ENCODE results near the gene LHX6.
A peak's percentile ranks its signal among the peaks of the same experiment; 100 is the strongest.

LHX6 gene

DNA sequence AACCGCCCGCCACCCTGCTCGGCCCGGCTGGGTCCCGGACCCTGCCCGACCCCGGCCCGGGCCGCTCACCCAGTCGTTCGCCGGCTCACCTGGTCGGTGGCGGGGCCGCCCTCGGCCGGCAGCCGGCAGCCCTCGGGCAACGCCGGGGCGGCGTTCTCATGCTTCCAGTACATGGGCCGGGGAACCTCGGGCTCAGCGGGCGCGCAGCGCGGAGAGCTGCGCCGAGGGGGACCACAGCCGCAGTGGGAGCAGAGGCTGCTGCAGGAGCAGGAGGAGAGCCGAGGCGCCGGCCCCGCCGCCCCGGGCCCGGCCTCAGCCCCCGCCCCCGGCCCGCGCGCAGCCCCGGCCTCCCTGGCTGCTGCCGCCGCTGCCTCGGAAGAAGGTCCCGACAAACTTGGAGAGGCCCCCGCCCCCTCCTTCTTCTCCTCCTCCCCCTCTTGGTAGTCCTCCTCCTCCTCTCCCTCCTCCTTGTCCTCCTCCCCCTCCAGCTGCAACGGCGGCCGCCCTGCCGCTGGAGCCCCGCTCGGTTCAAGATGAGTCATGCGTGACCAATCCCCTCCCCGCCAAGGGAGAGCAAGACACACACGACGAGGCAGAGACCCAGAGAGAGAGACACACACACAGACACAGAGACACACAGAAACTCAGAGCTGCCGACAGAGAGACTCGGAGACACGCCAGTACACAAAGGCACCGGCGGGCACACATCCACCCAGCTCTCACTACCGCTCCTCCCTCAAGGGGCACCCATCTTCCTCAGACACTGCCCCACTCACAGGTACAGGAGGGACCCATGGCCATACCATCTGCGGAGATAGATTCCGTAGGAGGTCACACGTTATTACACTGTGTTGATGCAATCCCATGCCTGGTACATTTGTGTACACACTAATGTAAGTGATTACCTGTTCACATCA lies at the start of gene LHX6:
Gene LHX6 (minus strand): TSS at position 390 of the 917 bp plus-strand sequence. CDS start 217 bp downstream, at position 173.
- DNase-seq: no peak

GRCh38 chr9:122277285-122277897 lies 48.6 kb upstream of the LHX6 start:
- no peak for DNase-seq

GRCh38 chr9:122276096-122276495 lies 47.3 kb upstream of the LHX6 start:
- no peak for DNase-seq

GRCh38 chr9:122274055-122274454 lies 45.3 kb upstream of the LHX6 start:
- DNase-seq: no peak

DNA sequence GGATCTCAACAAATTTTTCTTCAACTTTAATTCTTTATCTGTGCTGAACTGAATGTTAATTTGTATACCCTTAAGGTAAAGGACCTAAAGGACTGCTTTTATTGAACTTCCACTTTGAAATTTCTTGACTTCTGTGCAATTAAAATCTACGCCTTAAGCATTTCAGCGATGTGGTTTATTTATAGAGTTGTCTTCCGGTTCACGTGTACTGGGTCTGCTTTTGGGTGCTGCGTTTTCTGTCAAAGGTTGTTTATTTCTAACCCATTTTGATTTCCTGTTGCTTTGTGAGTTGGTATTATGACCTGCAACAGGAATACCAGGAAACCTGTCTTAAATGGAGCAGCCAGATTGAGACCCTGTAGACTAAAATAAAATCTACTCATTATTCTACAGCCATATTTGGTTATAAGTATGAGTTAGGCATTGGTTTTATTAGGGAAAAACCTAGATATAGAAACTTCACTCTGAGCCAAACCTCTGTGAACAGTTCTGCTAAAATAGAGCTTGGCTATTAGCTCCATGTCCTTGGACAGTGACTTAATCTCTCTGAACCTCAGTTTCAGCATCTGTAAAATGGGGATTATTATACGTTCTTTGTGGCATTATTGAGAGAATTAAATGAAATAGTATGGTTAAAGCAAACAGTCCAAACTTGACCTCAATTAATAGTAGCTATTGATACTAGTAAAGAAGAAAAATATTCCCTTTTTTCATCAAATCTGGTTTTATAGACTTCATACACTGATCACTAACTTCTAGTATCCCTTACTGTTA lies 39.5 kb upstream of the LHX6 start:
- no peak for DNase-seq

DNA sequence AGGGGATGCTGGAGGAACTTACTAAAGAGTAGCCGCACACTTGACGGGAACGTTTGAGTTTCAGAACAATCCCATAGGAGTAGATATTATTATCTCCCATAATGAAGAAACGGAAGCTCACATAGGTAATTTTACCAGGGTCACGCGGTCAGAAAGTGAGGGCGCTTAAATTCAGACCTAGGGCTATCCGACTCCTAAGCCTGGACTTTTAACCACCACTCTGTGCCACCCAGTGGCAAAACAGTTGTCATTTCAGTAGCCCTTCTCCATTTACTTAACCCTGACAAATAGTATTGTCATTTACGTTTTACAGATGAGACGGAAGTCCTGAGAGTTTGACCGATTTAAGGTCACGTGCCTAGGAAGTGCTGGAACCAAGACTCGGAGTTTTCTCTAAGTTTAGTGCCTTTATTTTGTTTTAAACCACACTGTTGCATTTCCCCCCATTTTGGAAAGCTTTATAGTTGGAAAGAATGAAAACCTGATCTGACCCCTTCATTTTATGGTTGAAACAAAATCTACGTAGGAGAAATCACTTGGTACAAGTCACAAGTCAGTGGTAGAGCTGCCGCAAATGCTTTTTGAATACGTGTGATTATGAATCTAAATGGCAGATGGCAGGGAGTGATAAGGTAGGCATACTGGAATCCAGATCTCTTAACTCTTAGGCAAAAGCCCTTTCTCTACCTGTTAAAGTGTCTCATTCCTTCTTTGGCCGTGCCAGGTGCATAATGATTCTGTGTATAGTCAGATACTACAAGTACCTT lies 36.6 kb upstream of the LHX6 start:
- DNase-seq: no peak

GRCh38 chr9:122264360-122265148 lies 35.8 kb upstream of the LHX6 start, which contains the start of the genes MRRF and RBM18:
Gene MRRF, plus strand, starts transcription at chr9:122264882. Its CDS starts 6,010 bp downstream, at chr9:122270892.
Gene RBM18, minus strand, starts transcription at chr9:122264840. Its CDS starts 3,348 bp downstream, at chr9:122261492.
- peak; percentile 80 for DNase-seq

DNA sequence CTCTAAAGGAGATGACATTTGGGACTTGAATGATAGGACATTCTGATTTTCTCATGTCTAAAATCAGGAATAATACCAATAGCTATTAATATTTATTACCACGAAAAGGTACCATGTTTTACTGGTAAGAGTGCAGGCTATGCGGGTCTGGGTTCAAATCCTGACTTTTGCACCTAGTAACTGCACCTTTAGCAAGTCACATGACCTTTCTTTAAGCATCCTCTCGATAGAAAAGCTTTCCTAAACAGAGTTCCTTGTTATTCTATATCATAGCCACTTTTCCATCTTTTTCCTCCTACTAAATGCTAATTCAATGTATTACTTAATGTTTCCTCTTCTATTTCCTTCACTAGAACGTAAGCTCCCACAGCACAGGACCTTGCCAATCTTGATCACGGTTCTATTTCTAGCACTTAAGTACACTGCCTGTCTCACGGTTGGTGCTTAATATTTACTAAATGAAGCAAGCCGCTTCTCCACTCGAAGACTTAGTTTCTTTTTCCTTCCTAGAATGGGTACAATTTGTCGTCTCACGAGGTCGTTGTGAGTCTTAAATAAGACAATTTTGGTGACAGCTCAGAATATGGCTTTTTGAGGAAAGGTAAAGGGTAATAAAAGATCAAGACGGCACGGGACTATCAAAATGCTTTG lies 35.1 kb upstream of the LHX6 start:
- DNase-seq: no peak

DNA sequence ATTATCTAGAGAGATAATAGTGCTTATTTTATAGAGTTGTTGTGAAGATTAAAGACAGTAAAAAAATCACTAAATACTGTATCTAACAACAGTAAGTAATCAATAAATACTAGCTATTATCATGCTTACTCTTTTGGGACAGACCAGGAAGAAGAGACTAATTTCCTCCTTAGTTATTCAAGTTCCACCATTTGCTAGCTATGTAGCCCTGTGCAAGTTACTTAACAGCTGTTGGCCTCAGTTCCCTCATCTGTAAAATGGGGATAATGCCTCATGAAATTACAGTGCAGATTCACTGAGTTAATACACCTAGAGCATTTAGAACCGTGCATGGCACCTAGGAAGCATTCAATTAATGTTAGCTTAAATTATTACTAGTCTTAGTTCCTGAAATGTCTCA lies 33.3 kb upstream of the LHX6 start:
- DNase-seq: no peak

- peak; percentile 26 for DNase-seq
Observed at GRCh38 chr9:122261469-122261881, 32.7 kb upstream of the LHX6 start.

- DNase-seq: no peak
Observed at GRCh38 chr9:122258886-122259415, 30.2 kb upstream of the LHX6 start.

DNA sequence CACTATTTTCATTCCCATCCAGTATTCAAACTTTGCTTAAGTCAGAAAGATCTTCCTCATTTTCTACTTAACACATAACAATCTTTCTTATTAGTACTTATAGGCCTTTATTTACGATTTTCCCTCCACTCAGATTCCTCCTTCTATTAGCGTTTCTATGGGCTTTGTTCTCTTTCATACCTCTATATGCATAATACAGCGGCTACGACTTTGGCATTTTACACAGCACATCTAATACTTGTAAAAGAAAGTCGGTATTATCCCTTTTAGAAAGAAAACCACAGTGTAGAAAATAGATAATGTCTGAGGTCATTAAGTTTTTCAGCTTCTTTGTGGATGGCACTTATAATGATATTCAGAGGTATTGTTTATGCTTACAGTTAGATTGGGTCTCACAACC lies 27.4 kb upstream of the LHX6 start:
- no peak for DNase-seq

DNA sequence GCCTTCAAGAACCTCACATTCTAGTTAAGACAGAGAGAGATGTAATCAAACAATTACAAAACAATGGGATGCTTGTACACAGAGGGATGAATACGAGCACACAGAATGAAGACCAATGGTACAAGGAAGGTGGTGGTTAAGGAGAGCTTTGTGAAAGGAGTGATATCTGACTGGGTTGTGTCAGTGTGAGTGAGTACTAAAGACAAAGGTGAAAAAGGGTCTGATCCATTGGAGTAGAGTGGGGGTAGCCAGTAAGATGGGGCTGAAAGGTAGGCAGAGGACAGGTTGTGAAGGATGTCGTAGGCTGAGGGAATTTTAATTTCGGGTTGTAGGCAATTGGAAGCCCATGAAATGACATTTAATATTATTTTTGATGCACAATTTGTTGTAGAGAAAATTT lies 26.0 kb upstream of the LHX6 start:
- no peak for DNase-seq

- DNase-seq: no peak
Observed at GRCh38 chr9:122252796-122253195, 24.0 kb upstream of the LHX6 start.

- DNase-seq: no peak
Observed at GRCh38 chr9:122251351-122251750, 22.6 kb upstream of the LHX6 start.

GRCh38 chr9:122248448-122248865 lies 19.7 kb upstream of the LHX6 start:
- no peak for DNase-seq

- DNase-seq: no peak
Observed at GRCh38 chr9:122246666-122247065, 17.9 kb upstream of the LHX6 start.

DNA sequence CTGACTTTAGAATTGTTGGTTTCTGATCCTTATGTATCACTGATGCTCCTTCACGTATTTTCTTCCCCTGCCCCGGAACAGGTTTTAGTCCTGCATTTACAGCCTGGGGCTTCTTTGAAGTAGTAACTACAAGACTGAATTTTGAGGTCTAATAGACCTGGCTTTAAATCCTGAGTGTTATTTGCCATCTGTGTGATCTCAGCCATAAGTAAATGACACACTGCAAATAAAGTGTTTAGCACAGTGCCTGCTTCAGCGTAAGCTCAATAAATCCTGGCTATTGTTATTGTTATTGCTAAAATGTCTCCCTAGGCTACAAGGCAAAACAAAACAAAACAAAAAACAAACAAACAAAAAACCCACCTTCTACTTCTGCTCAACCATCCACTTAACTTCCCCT lies 15.6 kb upstream of the LHX6 start:
- no peak for DNase-seq

DNA sequence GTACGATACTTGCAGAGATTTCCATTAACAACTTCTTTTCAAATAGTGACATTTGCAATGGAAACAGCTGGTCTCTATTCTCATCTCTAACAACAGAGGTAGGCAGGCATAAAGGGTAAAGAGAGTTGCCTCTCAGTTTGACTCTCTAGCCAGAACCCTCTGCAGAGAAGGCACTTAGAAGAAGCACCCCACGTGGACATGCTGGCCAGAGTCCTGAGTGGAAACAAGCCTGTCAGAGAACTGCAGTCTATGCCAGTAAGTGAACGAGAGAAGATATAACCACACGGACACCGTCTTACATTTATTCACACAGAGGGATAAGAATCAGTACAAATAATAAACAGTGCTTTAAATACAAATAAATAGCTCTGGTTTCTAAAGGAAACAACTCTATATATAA lies 11.0 kb upstream of the LHX6 start:
- DNase-seq: no peak

GRCh38 chr9:122236681-122237080 lies 7.9 kb upstream of the LHX6 start:
- no peak for DNase-seq

Measured in NCI-H2107 (cell line).